Stimulated activated CD4-positive, alpha-beta T cell treated with anti-CD3 and anti-CD28 coated beads, Interleukin-1b, Interleukin-23, amount 100 ng/mL, for 24 hours (primary cell): ENCODE data around the gene TGDS.
A peak's percentile ranks its signal among the peaks of the same experiment; 100 is the strongest.
"Not testable (repeated sequence)": the region's sequence is repeated elsewhere in the genome, so short reads cannot be mapped to it uniquely, and the experiment has no call there.

Experiments used
- DNase-seq, 4 experiments: peaks; one replicate each; pipeline ENCODE4 v3.0.0-alpha.2; 2020; ENCODE audit warnings: low read depth in 4 of 4, low spot score in 1 of 4

The TGDS gene

GRCh38 chr13:94553766-94554165 lies 42.2 kb downstream of the TGDS start:
- no peak for DNase-seq

GRCh38 chr13:94552095-94552494 lies 43.9 kb downstream of the TGDS start:
- DNase-seq = no peak

- DNase-seq = no peak
Observed at GRCh38 chr13:94550062-94550738, 45.8 kb downstream of the TGDS start.

GRCh38 chr13:94549232-94550061 lies 46.5 kb downstream of the TGDS start:
- DNase-seq = peak; percentile 81 to 92 (median 89)

- peak in 1 of 4 experiments; percentile 37 for DNase-seq
Observed at GRCh38 chr13:94548821-94549231, 47.1 kb downstream of the TGDS start.

- no peak for DNase-seq
Observed at GRCh38 chr13:94548382-94548781, 47.6 kb downstream of the TGDS start.

GRCh38 chr13:94546061-94546839 lies 49.7 kb downstream of the TGDS start:
- no peak for DNase-seq

- no peak for DNase-seq
Observed at GRCh38 chr13:94544922-94545321, 51.0 kb downstream of the TGDS start.

GRCh38 chr13:94542917-94543316 lies 53.0 kb downstream of the TGDS start:
- DNase-seq = no peak

GRCh38 chr13:94537740-94538630 lies 58.0 kb downstream of the TGDS start:
- DNase-seq = no peak

GRCh38 chr13:94535775-94536174 lies 60.2 kb downstream of the TGDS start:
- DNase-seq = no peak

- DNase-seq = no peak
Observed at GRCh38 chr13:94535231-94535630, 60.7 kb downstream of the TGDS start.

GRCh38 chr13:94534166-94534565 lies 61.8 kb downstream of the TGDS start:
- DNase-seq = no peak

- not testable (repeated sequence) for DNase-seq
Observed at GRCh38 chr13:94532278-94532677, 63.7 kb downstream of the TGDS start.

GRCh38 chr13:94526956-94527355 lies 69.0 kb downstream of the TGDS start:
- not testable (repeated sequence) for DNase-seq

GRCh38 chr13:94525781-94526180 lies 70.2 kb downstream of the TGDS start:
- no peak for DNase-seq

GRCh38 chr13:94524407-94524806 lies 71.5 kb downstream of the TGDS start:
- DNase-seq = no peak
